H1 (cell line): ENCODE measurements around the gene C3. TPM values are rescaled to one million over a fixed set of nuclear protein-coding genes. Genes with fewer than 3 reads are reported as not detected.
A peak's percentile ranks its signal among the peaks of the same experiment; 100 is the strongest.

ENCODE experiments used
- CTCF ChIA-PET: fragments of 300-600 bp; sonication (Branson Sonifier 250); formaldehyde crosslinking; loops from one replicate; lab custom pipeline; 2021; ENCODE audit not compliant: partially characterized antibody; lab: Charles Lee
- POLR2A ChIA-PET: fragments of 300-600 bp; sonication (Branson Sonifier 250); formaldehyde crosslinking; loops from one replicate; lab custom pipeline; 2021; ENCODE audit warnings: inconsistent platforms; ENCODE audit not compliant: partially characterized antibody; lab: Charles Lee
- DNase-seq, 2 experiments: peaks; one replicate each; pipeline versions ENCODE4 v3.0.0 to v3.0.0-alpha.2; 2010 to 2022; ENCODE audit warnings: low spot score in 2 of 2, low read depth in 1 of 2, mixed read lengths in 1 of 2
- FAIRE-seq: peaks from 2 replicates; lab custom pipeline; 2011; peaks lifted over from hg19 to GRCh38; lab: Jason Lieb, UNC
- H2AFZ ChIP-seq: 2 replicates; pipeline ENCODE4 v1.8.1; 2012; ENCODE audit warnings: low read length, inconsistent platforms
- H2AK5ac ChIP-seq: 2 replicates; pipeline ENCODE4 v1.6.1; 2013; ENCODE audit warnings: low read depth, low read length
- H2BK120ac ChIP-seq: replicated peaks from 2 replicates; pipeline ENCODE3; 2013; ENCODE audit warnings: low read depth, low read length, inconsistent platforms
- H2BK12ac ChIP-seq: 2 replicates; pipeline ENCODE4 v1.6.1; 2013; ENCODE audit warnings: low read depth, low read length
- H2BK15ac ChIP-seq: 2 replicates; pipeline ENCODE4 v1.6.1; 2013; ENCODE audit warnings: low read length
- H2BK20ac ChIP-seq: 2 replicates; pipeline ENCODE4 v1.6.1; 2013; ENCODE audit warnings: low read length
- H2BK5ac ChIP-seq: 2 replicates; pipeline ENCODE4 v1.6.1; 2013; ENCODE audit warnings: low read depth, low read length
- H3K14ac ChIP-seq: 2 replicates; pipeline ENCODE4 v1.6.1; 2013; ENCODE audit warnings: inconsistent platforms; ENCODE audit not compliant: insufficient read length
- H3K18ac ChIP-seq: 2 replicates; pipeline ENCODE4 v1.6.1; 2013; ENCODE audit warnings: low read length; ENCODE audit errors: extremely low read depth
- H3K23ac ChIP-seq: 2 replicates; pipeline ENCODE4 v1.6.1; 2013; ENCODE audit warnings: inconsistent platforms; ENCODE audit not compliant: insufficient read length
- H3K23me2 ChIP-seq: 2 replicates; pipeline ENCODE4 v1.6.1; 2013; ENCODE audit warnings: low read depth, low read length
- H3K27ac ChIP-seq: 2 replicates; pipeline ENCODE4 v1.6.1; 2011; ENCODE audit warnings: low read depth, low read length, inconsistent platforms
- H3K27me3 ChIP-seq, 4 experiments: replicated peaks in 1 of 4; 1 replicate in 1 of 4; 2 replicates in 3 of 4; pipeline versions ENCODE4 v1.6.1 to v1.8.1; 2011 to 2013; ENCODE audit warnings: low read length in 3 of 4, mild to moderate bottlenecking in 3 of 4, inconsistent platforms in 2 of 4, mixed read lengths in 2 of 4, moderate library complexity in 1 of 4; ENCODE audit not compliant: control insufficient read depth in 3 of 4, insufficient read depth in 3 of 4; ENCODE audit errors: extremely low read depth in 1 of 4
- H3K36me3 ChIP-seq, 4 experiments: 2 replicates each; pipeline versions ENCODE4 v1.6.1 to v1.8.1; 2011 to 2013; ENCODE audit warnings: mild to moderate bottlenecking in 4 of 4, low read length in 3 of 4, moderate library complexity in 2 of 4, control low read depth in 1 of 4, inconsistent platforms in 1 of 4; ENCODE audit not compliant: insufficient read depth in 4 of 4, control insufficient read depth in 2 of 4
- H3K4ac ChIP-seq: replicated peaks from 2 replicates; pipeline ENCODE3; 2013; ENCODE audit warnings: low read length, low read depth, mixed read lengths, inconsistent platforms; ENCODE audit not compliant: insufficient read length
- H3K4me1 ChIP-seq, 4 experiments: replicated peaks in 1 of 4; 1 replicate in 1 of 4; 2 replicates in 3 of 4; pipeline versions ENCODE4 v1.6.1 to v1.8.1; 2011 to 2013; ENCODE audit warnings: low read length in 3 of 4, inconsistent platforms in 2 of 4, mixed read lengths in 1 of 4; ENCODE audit not compliant: insufficient read depth in 4 of 4, control insufficient read depth in 3 of 4
- H3K4me2 ChIP-seq, 2 experiments: 2 replicates each; pipeline versions ENCODE4 v1.6.1 to v1.8.1; 2011 to 2013; ENCODE audit warnings: low read depth in 2 of 2, low read length in 2 of 2, control low read depth in 1 of 2, inconsistent platforms in 1 of 2, mild to moderate bottlenecking in 1 of 2; ENCODE audit not compliant: insufficient read depth in 1 of 2
- H3K4me3 ChIP-seq, 4 experiments: fragments of 200-600, 300-600 bp in 1 of 4; sonication (generic), shearing (Covaris generic), sonication (Bioruptor Twin) in 1 of 4; 2 replicates each; pipeline versions ENCODE4 v1.5.1 to v1.8.1; 2011 to 2016; ENCODE audit warnings: low read length in 4 of 4, low read depth in 3 of 4, control low read depth in 2 of 4, inconsistent platforms in 2 of 4, mild to moderate bottlenecking in 2 of 4, mixed read lengths in 1 of 4, moderate library complexity in 1 of 4; ENCODE audit not compliant: insufficient read depth in 2 of 4; ENCODE audit errors: extremely low read depth in 1 of 4
- H3K56ac ChIP-seq: replicated peaks from 2 replicates; pipeline ENCODE3; 2013; ENCODE audit warnings: low read depth, mild to moderate bottlenecking, mixed read lengths, low read length, inconsistent platforms; ENCODE audit not compliant: insufficient read length
- H3K79me1 ChIP-seq: 2 replicates; pipeline ENCODE4 v1.6.1; 2013; ENCODE audit warnings: low read depth, low read length, control low read depth
- H3K79me2 ChIP-seq, 2 experiments: 2 replicates each; pipeline versions ENCODE4 v1.6.1 to v1.8.1; 2012 to 2013; ENCODE audit warnings: low read length in 2 of 2, mild to moderate bottlenecking in 2 of 2, inconsistent platforms in 1 of 2; ENCODE audit not compliant: insufficient read depth in 2 of 2, control insufficient read depth in 1 of 2
- H3K9ac ChIP-seq, 4 experiments: replicated peaks in 1 of 4; 1 replicate in 1 of 4; 2 replicates in 3 of 4; pipeline versions ENCODE4 v1.6.1 to v1.8.1; 2011 to 2013; ENCODE audit warnings: low read depth in 3 of 4, low read length in 3 of 4, control low read depth in 2 of 4, mild to moderate bottlenecking in 2 of 4, moderate library complexity in 2 of 4, inconsistent platforms in 1 of 4; ENCODE audit errors: extremely low read depth in 1 of 4
- H3K9me3 ChIP-seq, 2 experiments: 2 replicates each; pipeline versions ENCODE4 v1.6.1 to v1.8.1; 2012 to 2013; ENCODE audit warnings: mild to moderate bottlenecking in 2 of 2, moderate library complexity in 2 of 2, control low read depth in 1 of 2, inconsistent platforms in 1 of 2, low read depth in 1 of 2, low read length in 1 of 2, mixed read lengths in 1 of 2; ENCODE audit not compliant: insufficient read depth in 2 of 2
- H4K20me1 ChIP-seq, 2 experiments: replicated peaks in 1 of 2; 2 replicates each; pipeline versions ENCODE3 to v1.8.1; 2011 to 2013; ENCODE audit warnings: inconsistent platforms in 2 of 2, low read length in 2 of 2, mild to moderate bottlenecking in 1 of 2; ENCODE audit not compliant: insufficient read depth in 2 of 2, control insufficient read depth in 1 of 2
- H4K5ac ChIP-seq: 2 replicates; pipeline ENCODE4 v1.6.1; 2013; ENCODE audit warnings: low read length, low read depth, mixed read lengths, inconsistent platforms; ENCODE audit not compliant: insufficient read length
- H4K8ac ChIP-seq: 2 replicates; pipeline ENCODE4 v1.8.0; 2013; ENCODE audit warnings: mild to moderate bottlenecking, moderate library complexity, low read length, inconsistent platforms; ENCODE audit not compliant: insufficient read depth; ENCODE audit errors: extremely low read depth
- H4K91ac ChIP-seq: replicated peaks from 2 replicates; pipeline ENCODE3; 2013; ENCODE audit warnings: low read length, mixed read lengths, inconsistent platforms; ENCODE audit not compliant: insufficient read length
- ASH2L ChIP-seq: fragments of 200-600, 300-600 bp; sonication (generic); IDR thresholded peaks from one replicate; pipeline ENCODE4 v1.7.1; 2017; ENCODE audit warnings: low read length
- CBX8 ChIP-seq: fragments of 300-800, 300-1000 bp; sonication (generic); IDR thresholded peaks from 2 replicates; pipeline ENCODE4 v1.7.1; 2016; ENCODE audit warnings: low read depth, low read length, borderline replicate concordance
- EGR1 ChIP-seq: IDR thresholded peaks from 2 replicates; pipeline ENCODE4 v1.6.1; 2011; ENCODE audit warnings: low read depth, low read length, borderline replicate concordance
- EZH2 ChIP-seq: fragments of 200-600 bp; sonication (generic); IDR thresholded peaks from 2 replicates; pipeline ENCODE4 v1.7.1; 2012; ENCODE audit warnings: low read depth, mild to moderate bottlenecking, moderate library complexity, low read length, inconsistent platforms; ENCODE audit not compliant: severe bottlenecking
- HDAC6 ChIP-seq: IDR thresholded peaks from one replicate; pipeline ENCODE4 v1.7.1; 2012; ENCODE audit warnings: low read depth, mild to moderate bottlenecking, inconsistent platforms, low read length, moderate library complexity
- KDM5A ChIP-seq: fragments of 200-600 bp; IDR thresholded peaks from 2 replicates; pipeline ENCODE4 v1.7.1; 2012; ENCODE audit warnings: mild to moderate bottlenecking, low read length, inconsistent platforms, mixed read lengths
- POLR2A ChIP-seq, 2 experiments: IDR thresholded peaks; 1 replicate in 1 of 2; 2 replicates in 1 of 2; pipeline ENCODE4 v1.6.1; 2011; ENCODE audit warnings: low read depth in 2 of 2, low read length in 2 of 2, mild to moderate bottlenecking in 2 of 2; ENCODE audit errors: control extremely low read depth in 1 of 2
- RBBP5 ChIP-seq: IDR thresholded peaks from 2 replicates; pipeline ENCODE4 v1.7.1; 2012; ENCODE audit warnings: low read depth, mild to moderate bottlenecking, inconsistent platforms, low read length, moderate library complexity, borderline replicate concordance
- SIRT6 ChIP-seq: IDR thresholded peaks from one replicate; pipeline ENCODE4 v1.7.1; 2012; ENCODE audit warnings: low read length, inconsistent platforms
- SIX5 ChIP-seq: IDR thresholded peaks from 2 replicates; pipeline ENCODE4 v1.6.1; 2011; ENCODE audit warnings: mild to moderate bottlenecking, low read depth, low read length
- SP4 ChIP-seq: IDR thresholded peaks from 2 replicates; pipeline ENCODE4 v1.6.1; 2012; ENCODE audit warnings: low read length, inconsistent platforms
- YY1 ChIP-seq: IDR thresholded peaks from 2 replicates; pipeline ENCODE4 v1.6.1; 2011; ENCODE audit warnings: low read depth, mild to moderate bottlenecking, low read length
- WGBS, 2 experiments: shearing (Covaris generic) in 1 of 2; methylation state at CpG; one replicate each; pipeline versions ENCODE4 v1.1.6 to v1.1.7; 2013 to 2015; ENCODE audit warnings: low lambda C conversion rate in 2 of 2, mixed read lengths in 2 of 2, inconsistent platforms in 1 of 2, low coverage in 1 of 2, missing lambda C conversion rate in 1 of 2; ENCODE audit not compliant: insufficient replicate concordance in 2 of 2, insufficient coverage in 1 of 2, insufficient read length in 1 of 2; ENCODE audit errors: extremely low coverage in 1 of 2, missing lambda C conversion rate in 1 of 2; 5-methylcytosine and 5-hydroxymethylcytosine counted together
- polyA plus RNA-seq, 7 experiments: library from polyadenylated mRNA; depleted of rRNA in 3 of 7; stranded (reverse) in 5 of 7; unstranded in 2 of 7; fragments of >200 nt in 5 of 7; fragments of 200-250 nt in 2 of 7; gene quantifications; 1 replicate in 5 of 7; 2 replicates in 1 of 7; 4 replicates in 1 of 7; pipeline versions ENCODE4 v1.2.1 to v1.2.3, GENCODE V29; 2011 to 2013; ENCODE audit warnings: missing spikeins in 2 of 7, mixed read lengths in 2 of 7
- total RNA-seq: library from RNA; stranded (reverse); fragmentation: NEBNext Ultra II Directional; extraction: Animal tissue kit (Norgen Biotek cat#: 25700); gene quantifications from 2 replicates; pipeline ENCODE4 v1.2.1, GENCODE V29; 2021

The C3 gene
- total and polyA plus RNA-seq, 2 of the 8 experiments (the other 6 are each of a cell fraction or from before 2014, with no cell fraction given), result 6.4 to 12.8 TPM

DNA sequence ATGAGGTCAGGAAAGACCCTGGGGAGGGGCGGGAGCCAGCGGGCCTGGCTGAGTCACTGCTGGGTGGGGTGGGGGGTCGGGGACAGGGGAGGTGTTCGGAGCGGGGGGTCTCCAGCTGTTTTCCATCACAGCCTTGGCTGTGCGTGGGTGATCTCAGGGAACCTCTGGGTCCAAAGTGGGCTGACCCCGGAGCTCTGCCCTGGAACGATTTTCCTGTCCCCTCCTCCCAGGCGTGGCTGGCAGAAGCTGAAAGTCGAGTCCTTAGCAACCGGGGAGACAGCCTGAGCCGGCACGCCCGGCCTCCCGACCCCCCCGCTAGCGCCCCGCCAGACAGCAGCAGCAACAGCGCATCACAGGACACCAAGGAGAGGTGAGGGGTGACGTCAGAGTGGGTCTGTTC, 29.6 kb upstream of the C3 start:
- Histone ChIP-seq H3K4me3 (no peak overlapping the region), H3K4me2 (no peak overlapping the region), H3K9ac (no peak overlapping the region), H4K8ac (peak overlapping the region; percentile 17; the same call in 1 of the 2 replicates), H3K27ac (no peak overlapping the region), H4K91ac (no peak overlapping the region), H3K79me1 (no peaks in the 10 kb centered on the region), H3K14ac (no peak overlapping the region), H3K23me2 (peaks cover 2% of the 10 kb centered on the region; the same call in 1 of the 2 replicates), H3K27me3 (no peaks in the 10 kb centered on the region), H2BK20ac (no peak overlapping the region), H3K9me3 (no peaks in the 10 kb centered on the region), H2BK120ac (no peak overlapping the region), H2AFZ (no peak overlapping the region), H3K36me3 (peaks cover 25 to 68% (median 46%) of the 10 kb centered on the region in 4 experiments), H2AK5ac (no peak overlapping the region), H2BK12ac (no peak overlapping the region), H3K23ac (no peak overlapping the region), H3K79me2 (no peaks in the 10 kb centered on the region), H2BK15ac (no peak overlapping the region), H3K4me1 (peaks cover 0 to 7% (median 5%) of the 10 kb centered on the region in 4 experiments; a peak in 6 of 7 replicates), H3K56ac (no peak overlapping the region), H3K4ac (no peak overlapping the region), H2BK5ac (no peak overlapping the region), H4K20me1 (peaks cover 0 to 3% of the 10 kb centered on the region in 2 experiments), H4K5ac (no peak overlapping the region), H3K18ac (no peak overlapping the region)
- DNase-seq, result no peak
- ChIA-PET POLR2A (interaction anchor here (0.6 to 8.0 kb wide), 4 partner anchors 10 to 227 kb away, joined by 3 to 110 read pairs (median 4); partner anchors contain the start of genes GPR108 and TRIP10), CTCF (interaction anchor here (0.6 kb wide), 1 partner anchor 15 kb away, joined by 3 read pairs; no protein-coding TSS in a partner anchor)
- 96% methylated on average over 11 of the region's 20 CpGs; no CpG with 5 or more reads in 1 of the 2 experiments for WGBS, 2 experiments
- FAIRE-seq, result no peak
- TF ChIP-seq CBX8 (no peak), KDM5A (no peak), YY1 (no peak), SP4 (no peak), POLR2A (IDR thresholded peaks at IDR 0.05; ENCODE audit: control extremely low read depth in 1 of 2, low read depth in 2 of 2, low read length in 2 of 2) (no peak), RBBP5 (no peak), EGR1 (no peak), SIX5 (no peak), EZH2 (no peak), SIRT6 (no peak), ASH2L (no peak), HDAC6 (no peak)
